Measurements from ENCODE around the gene MCM9. TPM values are rescaled to one million over a fixed set of nuclear protein-coding genes. Genes with fewer than 3 reads are reported as not detected.

The MCM9 gene
- total and polyA plus RNA-seq, 2 of the 4 experiments (the other 2 are of a cell fraction) = 3.5 to 7.2 TPM

- dilution Hi-C loops (cut with HindIII; ENCODE audit: low sequenced_read_pairs, unreplicated experiment) (no loop called here), intact Hi-C loops (cut with micrococcal nuclease) (no loop called here), in situ Hi-C loops (cut with MboI; ENCODE audit: low sequenced_read_pairs) (no loop called here)
- Histone ChIP-seq H3K36me3 (ENCODE audit: control insufficient read depth, insufficient read depth, low read length) (no peaks in the 10 kb centered on the region), H3K18ac (ENCODE audit: low read depth, low read length) (no peak overlapping the region), H3K27ac (ENCODE audit: insufficient read depth, low read length) (no peak overlapping the region), H3K9me3 (ENCODE audit: control insufficient read depth, insufficient read depth, low read length) (no peaks in the 10 kb centered on the region), H3K23ac (ENCODE audit: low read depth, low read length) (no peak overlapping the region), H3K9me1 (ENCODE audit: insufficient read depth, low read length) (no peaks in the 10 kb centered on the region), H2BK120ac (ENCODE audit: low read depth, low read length) (no peak overlapping the region), H3K4me1 (ENCODE audit: control insufficient read depth, insufficient read depth, low read length) (no peaks in the 10 kb centered on the region), H3K4ac (ENCODE audit: low read depth, low read length) (no peak overlapping the region), H2AK9ac (replicated peaks; ENCODE audit: low read depth, low read length, poor library complexity) (no peak overlapping the region), H3K14ac (replicated peaks; ENCODE audit: low read depth, low read length) (no peak overlapping the region), H4K8ac (ENCODE audit: low read depth in 2 of 2, low read length in 2 of 2) (no peak overlapping the region), H2BK15ac (ENCODE audit: low read depth, low read length) (no peak overlapping the region), H4K5ac (ENCODE audit: low read depth, low read length) (no peak overlapping the region), H3K79me1 (ENCODE audit: low read depth in 1 of 2, low read length in 2 of 2) (peaks cover 9 to 20% of the 10 kb centered on the region in 2 experiments; a peak in 3 of 4 replicates), H3K56ac (ENCODE audit: extremely low read depth, insufficient read depth, low read length) (no peak overlapping the region), H2AK5ac (ENCODE audit: low read depth, low read length) (no peak overlapping the region), H2BK5ac (ENCODE audit: low read depth, low read length, poor library complexity, severe bottlenecking) (no peak overlapping the region), H4K91ac (ENCODE audit: insufficient read depth, low read depth, low read length) (no peak overlapping the region), H2AFZ (replicated peaks; ENCODE audit: low read length, poor library complexity) (no peak overlapping the region), H3K4me2 (ENCODE audit: low read depth, low read length) (no peak overlapping the region), H3K9ac (ENCODE audit: low read depth, low read length) (no peak overlapping the region), H2BK20ac (ENCODE audit: low read depth, low read length) (no peak overlapping the region), H3K27me3 (ENCODE audit: control insufficient read depth, insufficient read depth, low read length) (no peaks in the 10 kb centered on the region), H3K4me3 (ENCODE audit: insufficient read depth, low read depth, low read length) (no peak overlapping the region), H4K20me1 (ENCODE audit: insufficient read depth, low read length) (no peaks in the 10 kb centered on the region)
- no peak for ATAC-seq (ENCODE audit: low read depth)
- no peak for DNase-seq
- CTCF ChIA-PET = interaction anchor here (0.6 kb wide), 1 partner anchor 28 kb away, joined by 5 read pairs; no protein-coding TSS in a partner anchor
- TF ChIP-seq POLR2A (IDR thresholded peaks at IDR 0.05; ENCODE audit: low read depth, low read length) (no peak), MAFK (IDR thresholded peaks at IDR 0.05; ENCODE audit: low read depth, low read length) (no peak), NFE2L2 (IDR thresholded peaks at IDR 0.05; ENCODE audit: low read depth, low read length) (no peak), ELK1 (IDR thresholded peaks at IDR 0.05; ENCODE audit: borderline replicate concordance, low read depth, low read length) (no peak), RCOR1 (IDR thresholded peaks at IDR 0.05; ENCODE audit: insufficient replicate concordance, low read length) (no peak), RAD21 (IDR thresholded peaks at IDR 0.05; ENCODE audit: low read length) (no peak), RFX5 (IDR thresholded peaks at IDR 0.05; ENCODE audit: low read depth, low read length) (no peak), CTCF (conservative IDR thresholded peaks at IDR 0.05; ENCODE audit: low read depth, low read length) (no peak), USF2 (IDR thresholded peaks at IDR 0.05; ENCODE audit: low read depth, low read length) (no peak), CHD1 (IDR thresholded peaks at IDR 0.05; ENCODE audit: low read depth, low read length) (no peak), MXI1 (IDR thresholded peaks at IDR 0.05; ENCODE audit: borderline replicate concordance, low read depth, low read length) (no peak)
- POLR2A ChIA-PET (ENCODE audit: unreplicated experiment) = no interaction called here
- no TSS peak for BruUV-seq (replicated peaks)
- no CpG with 5 or more reads among the region's 2 CpGs for WGBS, 2 experiments (ENCODE audit: extremely low coverage in 2 of 2, insufficient read length in 1 of 2)
Measured at GRCh38 chr6:118869894-118870589, 64.9 kb downstream of the MCM9 start.

Data from IMR-90 (cell line).